NT2/D1 (cell line): Measurements from ENCODE around the gene CHRND.

Source experiments
- YY1 ChIP-seq: IDR thresholded peaks from 2 replicates; pipeline ENCODE4 v1.6.1; 2011; ENCODE audit not compliant: insufficient read length, insufficient read depth
- ZNF274 ChIP-seq: IDR thresholded peaks from 2 replicates; pipeline ENCODE4 v1.6.1; 2011; ENCODE audit warnings: mild to moderate bottlenecking, low read depth, low read length

GRCh38 chr2:232492236-232492848 lies 33.6 kb upstream of the CHRND start:
- TF ChIP-seq ZNF274, result no peak
- no peak for TF ChIP-seq YY1
